Activated CD4-positive, alpha-beta T cell treated with anti-CD3 and anti-CD28 coated beads, Interleukin-2, amount 10 ng/mL, durations not matched to agents 7 days and 5 days (primary cell): ENCODE results near the gene CEP68. TPM values are rescaled to one million over a fixed set of nuclear protein-coding genes. Genes with fewer than 3 reads are reported as not detected.

Source experiments
- CTCF ChIA-PET: fragments of 350-600 bp; sonication (Branson Sonifier 250); formaldehyde crosslinking; loops from one replicate; lab custom pipeline; 2021; ENCODE audit warnings: antibody characterized with exemption; lab: Charles Lee
- POLR2A ChIA-PET: fragments of 350-600 bp; sonication (Branson Sonifier 250); formaldehyde crosslinking; loops from one replicate; lab custom pipeline; 2021; ENCODE audit warnings: antibody characterized with exemption; lab: Charles Lee
- DNase-seq: peaks from one replicate; pipeline ENCODE4 v3.0.0-alpha.2; 2020
- H3K27ac Mint-ChIP-seq: one replicate; pipeline ENCODE4 v1.8.0; 2021; ENCODE audit warnings: mild to moderate bottlenecking, moderate library complexity, mixed read lengths
- H3K27me3 Mint-ChIP-seq: one replicate; pipeline ENCODE4 v1.8.0; 2021; ENCODE audit warnings: mixed read lengths
- H3K36me3 Mint-ChIP-seq: one replicate; pipeline ENCODE4 v1.8.0; 2021; ENCODE audit warnings: low read depth, mixed read lengths
- H3K4me1 Mint-ChIP-seq: one replicate; pipeline ENCODE4 v1.8.0; 2021; ENCODE audit warnings: mixed read lengths
- H3K4me3 Mint-ChIP-seq: one replicate; pipeline ENCODE4 v1.8.0; 2021; ENCODE audit warnings: mild to moderate bottlenecking, moderate library complexity, mixed read lengths
- H3K9me3 Mint-ChIP-seq: one replicate; pipeline ENCODE4 v1.8.0; 2021; ENCODE audit warnings: mixed read lengths
- total RNA-seq, 2 experiments: library from RNA; stranded (reverse); gene quantifications; one replicate each; pipeline ENCODE4 v1.2.3, GENCODE V29; 2021

The CEP68 gene
- total RNA-seq, 2 experiments from 2014 or later: 9.0 to 9.2 TPM

DNA sequence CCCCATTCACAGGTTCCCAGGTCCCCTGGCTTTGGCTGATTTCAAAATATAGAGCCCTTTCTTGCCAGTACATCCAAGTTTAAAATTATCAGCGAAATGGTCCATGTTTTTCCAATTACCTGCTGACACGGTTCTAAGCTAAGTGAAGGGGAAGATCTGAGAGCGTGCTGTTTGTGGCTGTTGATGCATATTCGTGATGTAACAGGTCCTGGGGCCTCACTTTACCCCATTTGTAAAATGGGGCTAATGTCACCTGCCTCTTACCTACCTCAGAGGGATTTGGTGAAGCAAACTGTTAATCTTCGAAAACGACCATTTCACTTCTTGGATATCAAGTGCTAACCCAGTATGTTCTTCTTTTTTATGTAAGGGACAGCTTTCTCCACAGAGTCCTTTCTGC is 34.0 kb upstream of the CEP68 start:
- no peaks in the 10 kb centered on the region for H3K27me3 Mint-ChIP-seq
- no peak overlapping the region for H3K27ac Mint-ChIP-seq
- H3K4me1 Mint-ChIP-seq: peaks cover 14% of the 10 kb centered on the region
- no peak overlapping the region for H3K4me3 Mint-ChIP-seq
- no peaks in the 10 kb centered on the region for H3K9me3 Mint-ChIP-seq
- ChIA-PET POLR2A (no interaction called here), CTCF (no interaction called here)
- H3K36me3 Mint-ChIP-seq: peaks cover 49% of the 10 kb centered on the region
- DNase-seq: no peak

GRCh38 chr2:65023742-65024141 is 32.5 kb upstream of the CEP68 start:
- ChIA-PET POLR2A (interaction anchor here (0.7 kb wide), 1 partner anchor 399 kb away, joined by 3 read pairs; no protein-coding TSS in a partner anchor), CTCF (no interaction called here)
- DNase-seq: no peak
- Mint-ChIP-seq H3K4me3 (no peak overlapping the region), H3K36me3 (peaks cover 35% of the 10 kb centered on the region), H3K27me3 (no peaks in the 10 kb centered on the region), H3K4me1 (peaks cover 6% of the 10 kb centered on the region), H3K9me3 (no peaks in the 10 kb centered on the region), H3K27ac (no peak overlapping the region)

GRCh38 chr2:65024149-65024829 is 31.9 kb upstream of the CEP68 start:
- H3K27ac Mint-ChIP-seq: no peak overlapping the region
- no peaks in the 10 kb centered on the region for H3K9me3 Mint-ChIP-seq
- H3K36me3 Mint-ChIP-seq: peaks cover 29% of the 10 kb centered on the region
- no peak for DNase-seq
- no peaks in the 10 kb centered on the region for H3K27me3 Mint-ChIP-seq
- H3K4me1 Mint-ChIP-seq: peaks cover 6% of the 10 kb centered on the region
- POLR2A ChIA-PET: interaction anchor here (0.7 kb wide), 1 partner anchor 399 kb away, joined by 3 read pairs; no protein-coding TSS in a partner anchor
- CTCF ChIA-PET: no interaction called here
- H3K4me3 Mint-ChIP-seq: no peak overlapping the region

DNA sequence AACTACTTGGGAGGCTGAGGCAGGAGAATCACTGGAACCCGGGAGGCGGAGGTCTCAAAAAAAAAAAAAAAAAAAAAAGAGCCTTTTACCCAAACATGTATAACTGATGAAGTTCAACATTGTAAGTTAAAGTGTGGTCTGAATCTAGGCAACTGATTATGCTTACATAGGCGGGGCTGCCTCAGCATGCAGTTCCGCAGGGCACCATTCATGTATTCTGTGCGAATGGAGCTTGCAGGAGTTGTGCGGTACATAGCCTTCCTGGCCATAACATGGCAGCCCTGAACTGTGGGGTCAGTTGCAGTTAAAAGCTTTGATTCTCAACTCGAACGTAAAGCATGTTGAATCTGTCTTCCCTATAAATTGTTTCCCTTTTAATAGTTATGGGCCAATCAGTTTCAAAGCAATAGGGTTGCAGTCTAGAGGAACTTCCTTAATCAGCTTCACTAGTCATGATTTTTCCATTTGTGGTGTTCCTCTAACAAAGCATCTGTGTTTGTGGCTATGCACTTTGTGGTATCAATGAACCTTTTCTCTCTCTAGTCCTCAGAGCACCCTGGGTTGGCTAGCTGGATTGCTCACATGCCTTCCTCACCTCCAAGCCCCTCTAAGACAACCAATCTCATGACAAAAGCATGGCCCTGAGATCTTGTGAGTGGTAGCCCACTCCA is 30.6 kb upstream of the CEP68 start:
- CTCF ChIA-PET: interaction anchor here (0.7 to 2.4 kb wide), 6 partner anchors 16 to 110 kb away, joined by 3 to 7 read pairs (median 3); partner anchors contain the start of gene RAB1A

GRCh38 chr2:65026154-65026553 is 30.1 kb upstream of the CEP68 start:
- ChIA-PET POLR2A (interaction anchor here (0.6 kb wide), 1 partner anchor 26 kb away, joined by 3 read pairs; no protein-coding TSS in a partner anchor), CTCF (interaction anchor here (0.9 to 2.4 kb wide), 4 partner anchors 89 to 111 kb away, joined by 3 to 7 read pairs (median 4); no protein-coding TSS in a partner anchor)
- H3K27me3 Mint-ChIP-seq: no peaks in the 10 kb centered on the region
- DNase-seq: no peak
- no peaks in the 10 kb centered on the region for H3K9me3 Mint-ChIP-seq
- no peak overlapping the region for H3K4me3 Mint-ChIP-seq
- peaks cover 24% of the 10 kb centered on the region for H3K36me3 Mint-ChIP-seq
- peaks cover 13% of the 10 kb centered on the region for H3K4me1 Mint-ChIP-seq
- H3K27ac Mint-ChIP-seq: no peak overlapping the region

More for the DNA sequence above, 30.6 kb upstream of the CEP68 start:
- Mint-ChIP-seq H3K4me3 (no peak overlapping the region), H3K27ac (no peak overlapping the region), H3K27me3 (no peaks in the 10 kb centered on the region), H3K36me3 (peaks cover 25% of the 10 kb centered on the region), H3K4me1 (peaks cover 8% of the 10 kb centered on the region), H3K9me3 (no peaks in the 10 kb centered on the region)
- no peak for DNase-seq
- POLR2A ChIA-PET: interaction anchor here (0.6 kb wide), 2 partner anchors 17 to 26 kb away, joined by 3 read pairs; no protein-coding TSS in a partner anchor

GRCh38 chr2:65026704-65027464 is 29.3 kb upstream of the CEP68 start:
- no peak overlapping the region for H3K4me3 Mint-ChIP-seq
- ChIA-PET CTCF (interaction anchor here (0.9 to 2.4 kb wide), 4 partner anchors 90 to 112 kb away, joined by 3 to 7 read pairs (median 4); no protein-coding TSS in a partner anchor), POLR2A (no interaction called here)

DNA sequence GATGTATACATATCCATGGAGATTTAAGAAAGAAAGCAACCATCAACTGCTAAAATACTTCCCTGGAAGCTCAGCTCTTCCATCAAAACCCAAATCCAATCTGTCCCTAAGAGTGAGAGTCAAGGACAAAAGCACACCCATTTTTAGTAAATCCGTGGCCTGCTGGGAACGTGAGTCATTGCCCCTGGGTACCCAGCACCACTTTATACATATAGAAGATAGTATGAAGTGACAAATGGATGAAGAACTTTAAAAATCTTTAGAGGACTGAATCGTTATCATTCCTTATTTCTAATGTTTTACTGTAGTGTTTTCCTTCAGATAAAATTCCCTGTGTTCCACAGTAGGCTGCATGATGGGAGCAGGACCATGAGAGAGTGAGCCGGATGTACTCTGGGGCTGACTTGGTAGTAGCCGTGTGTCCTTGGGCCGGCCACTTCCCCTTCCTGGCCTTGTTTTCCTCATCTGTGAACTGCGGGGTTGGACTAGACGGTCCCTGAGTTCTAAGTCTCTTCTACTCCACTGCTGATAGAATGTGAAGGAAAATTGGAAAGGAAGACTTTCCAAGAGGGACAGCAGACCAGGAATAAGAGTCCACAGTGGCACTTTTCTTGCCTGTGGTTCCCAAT is 28.5 kb upstream of the CEP68 start:
- peaks cover 12% of the 10 kb centered on the region for H3K36me3 Mint-ChIP-seq
- no peak overlapping the region for H3K4me3 Mint-ChIP-seq
- DNase-seq: no peak
- peaks cover 29% of the 10 kb centered on the region for H3K4me1 Mint-ChIP-seq
- CTCF ChIA-PET: no interaction called here
- no peaks in the 10 kb centered on the region for H3K9me3 Mint-ChIP-seq
- H3K27me3 Mint-ChIP-seq: no peaks in the 10 kb centered on the region
- POLR2A ChIA-PET: no interaction called here
- H3K27ac Mint-ChIP-seq: no peak overlapping the region

More at GRCh38 chr2:65026704-65027464, 29.3 kb upstream of the CEP68 start:
- H3K36me3 Mint-ChIP-seq: peaks cover 19% of the 10 kb centered on the region
- peaks cover 21% of the 10 kb centered on the region for H3K4me1 Mint-ChIP-seq
- H3K9me3 Mint-ChIP-seq: no peaks in the 10 kb centered on the region
- DNase-seq: no peak
- no peak overlapping the region for H3K27ac Mint-ChIP-seq
- H3K27me3 Mint-ChIP-seq: no peaks in the 10 kb centered on the region

- H3K27ac Mint-ChIP-seq: peak overlapping the region; percentile 14
- no peak overlapping the region for H3K4me3 Mint-ChIP-seq
- H3K27me3 Mint-ChIP-seq: no peaks in the 10 kb centered on the region
- H3K36me3 Mint-ChIP-seq: no peaks in the 10 kb centered on the region
- POLR2A ChIA-PET: no interaction called here
- peaks cover 26% of the 10 kb centered on the region for H3K4me1 Mint-ChIP-seq
- DNase-seq: no peak
- no peaks in the 10 kb centered on the region for H3K9me3 Mint-ChIP-seq
- CTCF ChIA-PET: interaction anchor here (1.2 to 5.0 kb wide), 2 partner anchors 106 to 113 kb away, joined by 3 to 26 read pairs; no protein-coding TSS in a partner anchor
Measured at GRCh38 chr2:65030476-65031332, 25.5 kb upstream of the CEP68 start.

GRCh38 chr2:65031341-65032018 is 24.7 kb upstream of the CEP68 start:
- Mint-ChIP-seq H3K27ac (peak overlapping the region; percentile 44), H3K9me3 (no peaks in the 10 kb centered on the region), H3K4me3 (peak overlapping the region; percentile 1), H3K27me3 (no peaks in the 10 kb centered on the region), H3K36me3 (no peaks in the 10 kb centered on the region), H3K4me1 (peaks cover 23% of the 10 kb centered on the region)
- ChIA-PET CTCF (interaction anchor here (1.2 to 5.0 kb wide), 2 partner anchors 107 to 114 kb away, joined by 3 to 26 read pairs; no protein-coding TSS in a partner anchor), POLR2A (no interaction called here)
- peak; percentile 11 for DNase-seq

DNA sequence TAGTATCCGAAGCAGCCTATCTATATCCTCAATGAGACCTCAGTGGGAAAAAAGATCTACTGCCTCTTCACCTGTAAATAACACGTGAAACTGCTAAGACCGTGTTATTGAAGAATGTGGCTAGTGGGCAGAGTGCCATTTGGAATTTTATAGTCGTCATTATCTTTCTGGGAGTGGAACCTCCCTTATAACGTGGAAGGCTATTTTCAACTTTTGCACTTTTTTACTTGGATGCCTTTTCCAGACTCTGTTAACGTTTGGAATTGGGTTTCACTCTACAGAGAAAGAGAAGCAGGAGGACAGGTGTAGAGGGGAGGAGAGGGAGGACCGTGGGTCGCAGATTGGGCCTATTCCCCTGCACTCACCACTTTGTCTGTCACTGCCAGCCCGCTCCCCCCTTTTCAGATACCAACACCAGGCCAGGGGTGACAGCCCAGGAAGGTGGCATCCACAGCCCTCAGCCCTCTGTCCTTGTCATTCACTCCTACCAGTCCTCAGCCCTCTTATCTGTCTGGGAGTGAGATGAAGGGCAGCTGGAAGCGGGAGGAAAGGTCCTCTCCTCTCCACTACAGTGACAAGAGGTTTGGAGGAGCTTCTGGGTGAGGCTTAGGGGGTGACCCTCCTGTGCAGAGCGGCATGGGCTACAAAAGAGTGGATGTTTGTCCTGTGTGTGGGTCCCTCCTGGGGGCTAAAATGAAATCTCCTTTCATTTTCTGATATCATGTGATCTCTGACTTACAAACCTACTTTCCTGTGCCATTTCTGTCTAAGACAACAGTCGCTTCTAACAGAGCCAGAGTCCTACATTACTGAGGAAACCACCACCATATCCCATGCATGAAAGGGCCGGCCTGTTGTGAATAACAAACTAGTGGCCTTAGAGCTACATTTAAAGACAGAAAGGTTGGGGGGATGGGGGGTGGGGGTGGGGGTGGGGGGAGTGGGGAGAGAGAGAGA is 23.9 kb upstream of the CEP68 start:
- Mint-ChIP-seq H3K27me3 (no peaks in the 10 kb centered on the region), H3K9me3 (no peaks in the 10 kb centered on the region), H3K4me1 (peaks cover 23% of the 10 kb centered on the region), H3K36me3 (no peaks in the 10 kb centered on the region), H3K4me3 (peak overlapping the region; percentile 1), H3K27ac (peak overlapping the region; percentile 44)
- CTCF ChIA-PET: interaction anchor here (0.7 to 5.0 kb wide), 3 partner anchors 23 to 114 kb away, joined by 3 to 26 read pairs (median 3); no protein-coding TSS in a partner anchor
- no peak for DNase-seq
- POLR2A ChIA-PET: interaction anchor here (0.6 kb wide), 1 partner anchor 11 kb away, joined by 3 read pairs; no protein-coding TSS in a partner anchor
